Activated naive CD8-positive, alpha-beta T cell treated with anti-CD3 and anti-CD28 coated beads, Interleukin-2, amount 50 U/mL, for 16 hours (primary cell): ENCODE measurements around the gene DCP1A.
A peak's percentile ranks its signal among the peaks of the same experiment; 100 is the strongest.
"Not testable (repeated sequence)": the region's sequence is repeated elsewhere in the genome, so short reads cannot be mapped to it uniquely, and the experiment has no call there.

Source experiments
- DNase-seq: peaks from one replicate; pipeline ENCODE4 v3.0.0-alpha.2; 2020; ENCODE audit warnings: low read depth, low spot score

Gene DCP1A

DNA sequence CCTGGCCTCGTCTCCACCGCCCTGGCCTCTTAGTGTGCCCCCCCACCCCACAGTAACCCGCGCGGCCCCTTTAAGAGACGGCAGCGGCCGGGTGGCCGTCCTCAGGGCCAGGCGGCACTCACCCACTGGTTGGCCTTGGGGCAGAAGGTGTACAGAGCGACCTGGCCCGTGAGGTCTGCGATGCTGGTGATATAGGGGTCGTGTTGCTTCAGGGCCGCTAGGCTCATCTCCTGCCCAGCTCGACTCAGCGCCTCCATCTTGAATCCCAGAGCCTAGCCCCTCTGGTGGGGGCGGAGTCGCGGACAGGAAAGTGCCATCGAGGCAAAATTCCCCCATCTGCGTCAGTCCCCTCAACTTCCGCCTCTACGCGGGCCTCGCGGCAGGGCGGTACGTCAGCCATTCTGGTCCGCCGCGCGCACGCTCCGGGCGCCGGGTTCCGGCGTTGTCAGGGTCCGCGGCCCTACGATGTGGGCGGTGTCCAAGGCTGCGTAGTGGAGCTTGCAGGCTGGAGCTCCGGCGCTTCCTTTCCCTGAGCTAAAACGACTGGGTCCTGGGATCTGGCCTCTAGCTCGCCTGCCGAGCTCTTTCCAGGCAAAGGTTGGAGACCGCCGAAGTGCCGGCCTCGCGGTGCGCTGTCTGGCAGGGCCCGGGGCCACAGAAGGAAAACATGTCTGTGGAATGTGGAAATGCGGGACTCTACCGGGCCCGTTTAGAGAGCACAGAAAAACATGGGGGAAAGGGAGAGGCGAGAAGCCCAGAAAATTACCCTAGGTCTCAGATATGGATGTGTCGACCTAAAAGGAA lies at the start of gene DCP1A:
Gene DCP1A (minus strand): TSS at position 283 of the 804 bp plus-strand sequence. CDS start 26 bp downstream, at position 257.
- DNase-seq: peak; percentile 87

DNA sequence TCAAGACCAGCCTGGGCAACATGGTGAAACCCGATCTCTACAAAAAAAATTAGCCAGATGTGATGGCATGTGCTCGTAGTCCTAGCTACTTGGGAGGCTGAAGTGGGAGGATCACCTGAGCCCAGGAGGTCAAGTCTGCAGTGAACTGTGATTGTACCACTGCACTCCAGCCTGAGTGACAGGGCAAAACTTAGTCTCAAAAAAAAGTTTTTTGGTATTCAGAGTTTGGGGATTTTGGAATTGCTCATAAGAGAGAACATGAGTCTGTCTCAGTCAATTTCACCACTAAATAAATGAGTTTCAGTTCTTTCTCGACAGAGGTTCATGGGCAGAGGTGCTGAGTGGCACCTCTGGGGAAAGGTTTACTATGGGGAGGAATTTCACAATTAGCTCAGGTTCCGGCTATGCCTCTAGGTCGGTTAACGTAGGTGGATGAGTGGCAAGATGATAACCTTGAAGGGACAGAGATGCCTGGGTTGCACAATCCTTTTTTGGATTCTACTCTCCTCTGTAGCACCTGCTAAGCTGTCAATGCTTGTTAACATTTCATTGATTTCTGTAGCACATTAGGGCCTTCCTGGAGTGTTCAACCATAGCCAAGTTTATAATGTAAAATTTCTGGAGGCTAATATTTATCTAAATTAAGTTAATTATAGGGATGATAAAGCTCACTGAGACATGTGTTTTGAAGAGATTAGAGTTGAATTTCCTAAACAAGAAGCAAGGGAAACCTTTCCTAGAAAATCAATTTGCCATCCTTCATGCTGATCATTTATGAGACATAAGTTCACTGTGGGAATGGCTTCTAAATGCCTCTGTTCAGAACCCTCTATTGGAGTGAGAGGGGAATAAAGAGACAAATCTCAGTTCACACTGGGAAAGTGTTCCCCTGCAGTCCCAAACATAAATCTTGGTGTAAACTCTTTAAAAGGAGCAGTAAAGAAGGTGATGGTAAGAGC lies 37.4 kb upstream of the DCP1A start:
- no peak for DNase-seq

DNA sequence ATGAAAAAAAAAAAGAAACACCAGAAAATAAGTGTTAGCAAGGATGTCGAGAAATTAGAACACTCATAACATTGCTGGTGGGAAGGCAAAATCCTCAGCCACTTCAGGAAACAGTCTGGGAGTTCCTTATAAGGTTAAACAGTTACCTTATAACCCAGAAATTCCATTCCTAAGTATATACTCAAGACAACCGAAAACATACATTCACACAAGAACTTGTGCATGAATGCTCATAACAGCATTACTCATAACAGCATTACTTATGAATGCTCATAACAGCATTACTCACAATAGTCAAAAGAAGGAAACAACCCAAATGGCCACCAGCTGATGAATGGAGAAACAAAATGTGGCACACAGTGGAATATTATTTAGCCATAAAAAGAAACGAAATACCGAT lies 34.8 kb upstream of the DCP1A start:
- no peak for DNase-seq

DNA sequence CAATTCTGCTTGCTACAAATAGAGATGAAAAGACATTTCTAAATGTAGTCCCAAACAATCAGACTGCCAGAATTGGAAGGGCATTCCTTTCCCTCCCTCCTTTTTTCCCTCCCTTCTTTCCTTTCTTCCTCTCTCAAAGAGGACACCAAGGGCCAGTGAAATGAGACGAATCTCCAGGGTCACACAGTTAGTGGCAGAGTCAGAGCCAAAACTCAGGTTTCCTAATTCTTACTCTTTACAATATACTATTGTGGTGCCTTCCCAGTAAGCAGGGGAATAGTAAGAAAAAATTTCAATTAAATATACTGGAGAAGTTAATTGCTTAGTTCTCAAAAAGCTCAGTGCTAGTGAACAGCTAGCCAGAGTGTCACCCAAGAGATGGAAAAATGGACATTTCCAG lies 33.0 kb upstream of the DCP1A start:
- DNase-seq: no peak

DNA sequence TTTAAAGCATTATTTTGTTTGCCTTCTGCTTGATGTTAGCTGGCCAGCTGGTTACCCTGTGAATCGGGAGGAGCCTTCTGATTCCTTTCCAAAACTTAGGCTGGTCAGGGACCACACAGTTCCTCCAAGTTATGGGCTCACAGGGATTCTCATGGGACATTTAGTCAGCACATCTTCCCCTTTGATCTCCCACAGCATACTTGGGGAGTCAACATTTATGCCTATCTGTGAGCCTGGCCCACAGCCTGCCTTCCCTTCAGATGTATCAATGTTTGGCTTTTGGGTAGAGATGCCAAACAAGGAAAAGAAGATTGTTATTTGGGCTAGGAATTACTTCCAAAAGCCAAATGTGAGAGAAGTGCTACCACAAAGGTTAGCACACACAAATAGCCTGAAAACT lies 32.6 kb upstream of the DCP1A start:
- no peak for DNase-seq

DNA sequence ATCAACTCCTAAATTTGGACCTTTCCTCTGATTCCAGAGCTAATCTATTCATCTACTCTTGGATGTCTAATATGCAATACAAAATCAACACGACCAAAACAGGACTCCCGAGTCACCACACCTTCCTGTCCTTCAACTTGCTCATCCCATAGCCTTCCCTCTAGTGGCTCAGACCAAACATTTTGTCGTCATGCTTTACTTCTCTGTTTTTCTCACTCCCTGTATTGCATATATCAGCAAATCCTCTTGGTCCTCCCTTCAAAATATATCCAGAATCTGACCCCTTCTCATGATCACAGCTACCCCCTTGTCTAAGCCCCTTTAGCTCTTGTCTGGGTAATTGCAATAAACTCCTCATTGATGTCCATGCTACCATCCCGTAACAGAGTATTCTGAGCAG lies 30.5 kb upstream of the DCP1A start:
- no peak for DNase-seq

DNA sequence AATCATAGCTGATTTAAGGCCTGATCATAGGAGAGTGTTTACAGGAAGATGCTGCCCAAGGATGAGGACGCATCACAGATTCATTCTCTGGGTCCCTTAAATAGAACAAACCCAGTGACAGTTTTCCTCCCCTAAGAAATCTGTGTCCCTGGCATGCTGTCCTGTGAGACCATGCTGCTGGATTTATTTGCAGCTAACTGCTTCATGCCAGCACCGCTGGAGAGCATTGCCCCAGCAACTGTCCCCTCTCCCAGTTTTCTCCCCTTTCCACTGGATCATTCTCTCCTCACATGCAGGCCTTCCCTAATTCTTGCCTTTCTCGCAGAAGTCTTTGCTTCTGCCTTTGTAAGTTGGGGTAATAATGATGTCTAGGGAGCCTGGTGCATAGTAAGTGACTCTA lies 29.3 kb upstream of the DCP1A start:
- DNase-seq: no peak

DNA sequence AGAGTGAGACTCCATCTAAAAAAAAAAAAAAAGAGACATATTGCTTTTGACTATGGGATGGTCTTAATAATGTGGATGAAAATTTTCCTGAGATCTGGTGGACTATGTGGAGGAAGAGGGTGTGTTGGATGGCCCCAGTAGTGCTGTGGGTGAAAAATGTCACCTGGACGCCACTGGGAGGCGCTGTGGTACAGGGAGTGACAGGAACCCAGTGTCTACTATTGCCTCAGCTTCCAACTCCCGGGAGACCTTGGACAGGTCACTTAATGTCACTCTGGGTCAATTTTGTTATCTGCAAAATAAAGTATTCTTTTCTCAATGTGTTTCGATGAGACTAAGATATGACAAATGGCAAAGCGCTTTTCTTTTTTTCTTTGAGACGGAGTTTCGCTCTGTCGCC lies 27.7 kb upstream of the DCP1A start:
- DNase-seq: peak; percentile 12

DNA sequence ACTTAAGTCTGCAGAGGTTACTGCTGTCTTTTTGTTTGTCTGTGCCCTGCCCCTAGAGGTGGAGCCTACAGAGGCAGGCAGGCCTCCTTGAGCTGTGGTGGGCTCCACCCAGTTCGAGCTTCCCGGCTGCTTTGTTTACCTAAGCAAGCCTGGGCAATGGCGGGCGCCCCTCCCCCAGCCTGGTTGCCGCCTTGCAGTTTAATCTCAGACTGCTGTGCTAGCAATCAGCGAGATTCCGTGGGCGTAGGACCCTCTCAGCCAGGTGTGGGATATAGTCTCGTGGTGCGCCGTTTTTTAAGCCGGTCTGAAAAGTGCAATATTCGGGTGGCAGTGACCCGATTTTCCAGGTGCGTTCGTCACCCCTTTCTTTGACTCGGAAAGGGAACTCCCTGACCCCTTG lies 23.4 kb upstream of the DCP1A start:
- not testable (repeated sequence) for DNase-seq

DNA sequence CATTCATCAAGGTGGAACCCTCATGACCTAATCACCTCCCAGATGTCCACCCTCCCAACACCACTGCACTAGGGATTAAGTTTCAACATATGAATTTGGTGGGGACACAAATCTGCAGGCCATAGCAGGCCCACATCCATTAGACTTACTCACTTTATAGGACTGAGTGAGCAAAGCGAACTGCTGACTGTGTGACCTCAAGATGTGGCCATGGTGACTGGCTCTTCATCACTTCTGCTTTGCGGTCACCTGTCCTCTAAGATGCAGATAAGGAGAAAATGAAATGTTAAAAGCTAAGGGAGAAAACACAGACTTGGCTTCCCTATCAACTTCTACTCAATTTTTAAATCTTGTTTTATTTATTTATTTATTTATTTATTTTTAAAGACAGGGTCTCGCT lies 14.5 kb upstream of the DCP1A start:
- no peak for DNase-seq

DNA sequence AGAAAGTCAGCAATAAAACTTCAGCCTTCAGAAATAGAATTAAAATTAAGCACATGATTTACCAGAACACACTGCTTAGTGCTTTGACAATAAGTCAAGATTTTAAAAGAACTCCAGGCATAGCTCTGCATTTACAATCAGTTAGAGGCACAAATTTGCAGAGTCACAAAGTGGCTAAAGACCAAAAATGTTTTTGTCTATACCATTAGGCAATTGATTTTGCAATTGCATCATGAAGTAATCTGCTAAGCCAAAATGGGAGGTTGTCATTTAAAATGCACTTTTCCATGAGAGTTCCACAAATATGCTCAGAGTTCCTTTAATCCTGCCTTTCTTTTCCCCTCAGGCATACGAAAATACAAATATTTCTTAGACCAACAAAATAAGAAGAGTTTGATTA lies 10.1 kb upstream of the DCP1A start:
- no peak for DNase-seq

DNA sequence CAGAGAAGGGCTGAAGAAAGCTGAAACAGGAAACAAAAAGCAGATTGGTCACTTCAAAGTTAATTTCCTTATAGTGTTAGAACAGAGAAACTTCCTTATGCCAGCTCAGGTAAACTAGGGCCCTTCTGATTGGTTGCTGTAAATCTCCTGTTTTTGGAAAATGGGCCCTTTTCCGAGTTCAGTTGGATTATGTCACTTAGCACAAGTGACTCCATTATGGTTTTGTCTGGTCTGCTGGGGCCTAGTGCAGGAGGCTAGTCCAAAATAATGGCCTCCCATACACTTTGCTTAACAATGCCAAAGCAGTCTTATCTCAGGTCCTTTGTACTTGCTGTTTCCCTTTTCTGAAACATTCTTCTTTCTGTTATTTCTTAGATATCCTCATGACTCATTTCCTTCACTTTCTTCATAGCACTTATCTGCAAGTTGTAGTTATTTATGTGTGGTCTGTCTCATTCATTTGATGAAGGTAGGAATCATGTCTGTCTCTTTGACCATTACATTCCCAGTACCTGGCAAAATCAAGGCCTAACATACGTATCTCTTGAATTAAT lies 7.7 kb upstream of the DCP1A start:
- no peak for DNase-seq

DNA sequence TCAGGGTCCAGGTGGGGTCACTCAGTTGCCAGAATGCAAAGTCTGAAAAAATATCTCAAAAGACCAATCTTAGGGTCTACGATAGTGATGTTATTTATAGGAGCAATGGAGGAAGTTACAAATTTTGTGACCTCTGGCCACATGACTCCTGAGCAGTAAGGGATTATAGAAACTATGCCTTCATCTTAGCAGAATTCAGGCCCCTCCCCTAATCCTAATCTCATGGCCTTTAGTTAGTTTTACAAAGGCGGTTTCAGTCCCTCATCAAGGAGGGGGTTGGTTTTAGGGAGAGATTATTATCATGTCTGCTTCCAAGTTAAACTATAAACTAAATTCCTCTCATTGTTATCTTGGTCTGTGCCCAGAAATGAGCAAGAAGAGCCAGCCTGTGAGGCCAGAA lies 5.9 kb upstream of the DCP1A start:
- DNase-seq: no peak

DNA sequence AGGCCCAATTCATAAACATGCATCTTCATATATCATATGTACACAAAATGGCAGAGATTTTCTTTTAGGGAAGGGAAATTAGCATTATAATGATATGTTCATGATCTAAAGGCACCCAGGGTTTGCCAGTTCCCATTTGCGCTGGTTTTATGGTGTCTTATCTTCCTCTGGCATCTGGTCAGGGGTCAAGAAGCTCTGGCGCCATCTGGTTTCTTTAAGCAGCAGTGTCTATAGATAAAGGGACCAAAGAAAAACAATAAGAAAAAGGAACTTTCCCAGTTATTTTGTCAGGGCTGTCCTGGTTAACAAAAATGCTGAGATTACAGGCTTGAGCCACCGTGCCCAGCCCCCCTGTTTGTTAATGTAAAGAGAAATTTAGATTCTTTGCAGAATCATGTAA lies 3.3 kb upstream of the DCP1A start:
- no peak for DNase-seq

DNA sequence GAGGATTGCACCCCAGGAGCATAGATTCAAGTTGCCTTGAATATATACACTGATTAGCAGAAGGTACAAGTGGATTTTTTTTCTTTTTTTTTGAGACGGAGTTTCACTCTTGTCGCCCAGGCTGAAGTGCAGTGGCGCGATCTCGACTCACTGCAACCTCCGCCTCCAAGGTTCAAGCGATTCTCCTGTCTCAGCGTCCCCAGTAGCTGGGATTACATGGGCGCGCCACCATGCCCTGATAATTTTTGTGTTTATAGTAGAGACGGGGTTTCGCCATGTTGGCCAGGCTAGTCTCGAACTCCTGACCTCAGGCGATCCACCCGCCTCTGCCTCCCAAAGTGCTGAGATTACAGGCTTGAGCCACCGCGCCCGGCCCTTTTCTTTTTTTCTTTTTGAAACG lies 775 bp upstream of the DCP1A start:
- not testable (repeated sequence) for DNase-seq

DNA sequence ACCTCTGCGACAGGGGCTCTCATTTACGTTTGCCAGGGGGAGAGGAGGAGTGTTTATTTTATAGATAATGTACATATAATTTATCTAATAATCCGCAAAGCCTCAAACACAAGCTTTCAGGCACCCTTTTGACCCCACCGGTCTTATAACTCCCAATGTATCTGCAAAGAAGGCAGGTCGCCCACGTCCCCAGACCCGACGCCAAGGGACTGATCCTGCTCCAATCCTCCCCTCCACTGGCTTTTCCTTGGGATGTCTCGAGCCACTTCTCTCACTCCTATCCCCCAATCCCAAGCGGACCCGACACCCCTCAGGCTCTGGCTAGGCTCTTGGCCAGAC lies 452 bp downstream of the DCP1A start:
- no peak for DNase-seq

DNA sequence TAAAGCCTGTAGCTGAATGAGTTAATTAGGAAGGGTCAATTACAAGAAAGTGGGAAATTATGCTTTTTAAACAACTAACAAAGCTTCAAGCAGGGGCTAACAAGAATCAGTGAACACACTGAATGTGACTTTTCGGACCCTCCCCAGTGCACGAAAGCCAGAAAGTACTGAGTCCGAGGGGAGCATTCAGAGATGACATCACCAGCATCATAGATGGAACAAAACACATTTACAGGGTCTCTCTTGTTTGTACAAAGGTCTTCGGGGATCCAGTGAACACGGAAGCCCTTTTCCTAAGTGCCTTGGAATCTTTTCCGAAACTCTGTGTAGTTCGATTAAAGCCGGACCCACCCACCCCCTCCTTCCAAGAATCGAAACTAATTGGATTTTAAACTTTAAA lies 829 bp downstream of the DCP1A start:
- DNase-seq: no peak

DNA sequence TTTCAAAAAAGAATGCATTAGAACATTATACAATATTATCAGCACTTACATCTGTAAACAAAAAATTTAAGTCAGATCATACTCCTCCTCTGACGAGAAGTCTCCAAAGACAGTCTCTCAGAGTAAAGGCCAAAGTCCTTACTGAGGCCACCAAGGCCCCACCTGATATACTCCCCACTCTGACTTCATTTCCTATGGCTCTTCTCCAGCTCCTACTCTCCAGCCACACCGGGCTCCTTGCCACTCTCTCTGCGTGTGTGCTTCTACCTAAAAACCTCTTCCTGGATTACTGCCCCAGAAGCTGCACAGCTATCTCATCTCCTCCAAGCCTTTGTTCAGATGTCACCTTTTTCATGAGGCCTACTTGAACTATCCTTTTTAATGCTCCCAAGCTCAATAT lies 5.0 kb downstream of the DCP1A start:
- no peak for DNase-seq

DNA sequence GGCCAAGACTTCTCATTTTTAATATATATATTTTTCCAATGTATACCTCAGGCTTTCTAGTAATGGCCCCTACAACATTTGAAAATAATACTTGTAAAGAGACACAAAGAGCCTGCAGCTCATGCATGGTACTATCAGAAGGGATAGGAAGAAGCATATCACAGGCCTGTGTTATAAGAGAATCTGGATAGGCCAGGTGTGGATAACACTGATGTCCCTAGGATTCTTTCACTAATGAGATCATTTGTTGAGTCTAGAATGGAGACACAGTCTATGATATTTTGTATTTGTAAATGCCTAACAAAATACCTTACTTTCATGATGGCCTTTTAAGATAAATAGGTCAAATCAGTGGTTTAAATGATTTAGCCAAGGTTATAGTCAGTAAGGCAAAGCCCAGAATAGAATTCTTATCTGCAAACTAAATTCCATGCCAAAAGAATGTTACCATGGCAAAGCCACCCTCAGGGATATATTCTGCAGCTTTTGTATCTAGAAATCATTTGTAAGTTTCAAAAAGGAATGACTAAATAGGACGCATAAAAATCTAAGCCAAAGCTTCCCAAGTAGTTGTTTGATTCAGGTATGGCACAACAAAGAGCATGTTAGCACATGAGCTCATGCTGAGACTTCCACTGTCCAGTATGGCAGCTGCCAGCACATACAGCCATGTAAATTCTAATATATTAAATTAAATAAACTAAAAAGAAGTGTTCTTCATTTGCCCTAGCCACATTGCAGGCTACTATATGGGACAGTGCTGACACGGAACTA lies 10.0 kb downstream of the DCP1A start:
- DNase-seq: no peak

DNA sequence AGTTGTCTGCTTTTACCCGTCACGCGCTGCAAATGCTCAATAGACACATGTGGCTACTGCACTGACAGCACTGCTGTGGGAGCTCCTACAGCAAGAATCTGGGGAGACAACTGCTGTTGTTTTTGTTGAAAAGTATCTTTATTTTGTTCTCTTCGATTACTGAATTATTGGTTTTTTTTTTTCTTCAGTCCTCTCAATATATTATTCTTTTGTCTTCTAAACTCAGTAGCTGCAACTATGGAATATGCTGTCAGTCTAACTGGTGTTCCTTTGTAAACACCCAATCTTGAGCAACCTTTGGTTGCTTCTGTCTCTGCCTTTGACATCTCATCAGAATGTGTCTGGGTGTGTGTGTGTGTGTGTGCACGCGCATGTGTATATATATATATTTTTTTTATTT lies 12.6 kb downstream of the DCP1A start:
- no peak for DNase-seq

DNA sequence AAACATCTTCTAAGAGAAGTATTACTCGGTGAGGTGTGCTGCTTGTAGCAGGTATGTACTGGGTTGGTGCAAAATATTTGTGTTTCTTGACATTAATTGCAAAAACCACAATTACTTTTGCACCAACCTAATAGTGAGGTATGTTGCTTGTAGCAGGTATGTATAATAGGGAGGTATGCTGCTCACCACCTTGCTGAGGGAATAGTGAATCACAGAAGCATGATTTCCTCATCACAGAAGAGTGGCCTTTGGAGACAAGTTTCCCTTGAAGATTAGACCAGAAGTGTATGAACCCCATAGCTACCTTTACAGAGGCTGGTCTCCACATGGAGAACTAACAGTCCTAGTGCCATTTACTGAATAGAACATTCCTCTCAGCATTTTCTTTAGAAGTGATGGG lies 15.5 kb downstream of the DCP1A start:
- no peak for DNase-seq

DNA sequence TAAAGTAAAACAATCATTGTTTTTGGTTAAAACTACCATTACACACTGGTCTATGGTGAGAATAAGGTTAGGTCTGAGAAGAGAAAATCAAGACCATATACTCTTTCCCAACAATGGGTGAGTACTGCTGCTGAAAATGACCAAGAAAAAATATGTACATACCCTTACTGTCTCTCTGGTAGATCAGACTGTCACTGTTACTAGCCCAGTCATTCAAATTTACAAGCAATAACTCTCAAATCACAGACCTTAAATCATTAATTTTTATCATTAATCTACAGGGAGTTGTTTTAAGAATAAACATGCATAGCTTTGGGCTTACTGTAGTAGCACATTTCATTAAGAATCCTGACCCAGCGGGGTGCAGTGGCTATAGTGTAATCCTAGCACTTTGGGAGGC lies 17.4 kb downstream of the DCP1A start:
- no peak for DNase-seq
